ENCODE results near the gene NCK2. TPM values are rescaled to one million over a fixed set of nuclear protein-coding genes. Genes with fewer than 3 reads are reported as not detected.

Gene NCK2
- total and polyA plus RNA-seq, 4 donors, result 28.8 to 44.6 (median 40.9) TPM

DNA sequence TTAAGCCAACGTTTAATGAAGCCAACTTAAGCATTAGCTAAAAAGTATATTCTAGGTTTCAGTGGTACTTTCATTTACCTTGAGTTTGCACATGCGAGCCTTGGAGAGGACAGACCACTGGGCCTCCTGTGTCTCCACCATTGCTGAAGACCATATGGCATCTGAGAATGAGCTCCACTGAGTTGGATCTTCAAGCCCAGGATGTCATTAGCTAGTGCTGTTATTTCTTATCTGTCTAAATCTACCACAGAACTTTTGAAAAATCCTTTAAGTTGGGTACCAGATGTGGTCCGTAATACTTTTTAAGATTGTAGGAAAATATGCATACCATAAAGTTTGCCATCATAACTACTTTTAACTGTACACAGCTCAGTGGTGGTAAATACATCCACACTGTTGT, 161.8 kb downstream of the NCK2 start:
- no peak for DNase-seq
- H3K27ac ChIP-seq (ENCODE audit: low read depth in 1 of 2, low read length in 2 of 2), result no peak overlapping the region
- intact Hi-C loops (cut with DNase I), result loop anchor here in 1 of 2 donors (10.0 kb wide), 1 partner anchor 302 kb away; no protein-coding TSS in a partner anchor
- H3K36me3 ChIP-seq (ENCODE audit: control insufficient read depth in 1 of 2, insufficient read depth in 2 of 2, low read length in 1 of 2), result no peaks in the 10 kb centered on the region
- ATAC-seq (ENCODE audit: low FRiP score), result no peak
- H3K4me3 ChIP-seq (ENCODE audit: low read length in 2 of 2), result no peak overlapping the region
- no peaks in the 10 kb centered on the region for H3K9me3 ChIP-seq (ENCODE audit: control insufficient read depth, low read length)
- H3K27me3 ChIP-seq (ENCODE audit: control insufficient read depth in 1 of 2, insufficient read depth in 2 of 2, low read length in 1 of 2), result no peaks in the 10 kb centered on the region
- H3K4me1 ChIP-seq (ENCODE audit: control insufficient read depth in 1 of 2, insufficient read depth in 2 of 2, low read length in 2 of 2), result peaks cover 8 to 10% of the 10 kb centered on the region in 2 donors
- WGBS, 2 donors, result 76 to 78% methylated on average over 3 of the region's 3 CpGs

DNA sequence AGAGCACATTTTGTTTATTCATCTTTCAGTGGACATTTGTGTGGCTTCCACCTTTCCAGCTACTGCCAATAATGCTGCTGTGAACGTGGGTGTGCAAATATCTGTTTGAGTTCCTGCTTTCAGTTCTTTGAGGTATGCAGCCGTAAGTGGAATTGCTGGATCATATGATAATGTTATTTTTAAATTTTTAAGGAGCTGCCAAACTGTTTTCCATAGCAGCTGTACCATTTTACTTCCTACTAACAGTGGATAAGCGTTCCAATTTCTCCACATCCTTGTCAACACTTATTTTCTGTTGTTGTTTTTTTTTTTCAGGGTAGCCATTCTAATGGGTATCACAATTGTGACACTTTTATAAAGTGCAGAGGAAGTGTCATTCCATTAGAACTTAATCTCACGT, 162.5 kb downstream of the NCK2 start:
- intact Hi-C loops (cut with DNase I), result loop anchor here in 1 of 2 donors (10.0 kb wide), 1 partner anchor 302 kb away; no protein-coding TSS in a partner anchor
- Histone ChIP-seq H3K27ac (ENCODE audit: low read depth in 1 of 2, low read length in 2 of 2) (no peak overlapping the region), H3K4me3 (ENCODE audit: low read length in 2 of 2) (no peak overlapping the region), H3K36me3 (ENCODE audit: control insufficient read depth in 1 of 2, insufficient read depth in 2 of 2, low read length in 1 of 2) (no peaks in the 10 kb centered on the region), H3K9me3 (ENCODE audit: control insufficient read depth, low read length) (no peaks in the 10 kb centered on the region), H3K27me3 (ENCODE audit: control insufficient read depth in 1 of 2, insufficient read depth in 2 of 2, low read length in 1 of 2) (no peaks in the 10 kb centered on the region), H3K4me1 (ENCODE audit: control insufficient read depth in 1 of 2, insufficient read depth in 2 of 2, low read length in 2 of 2) (peaks cover 8 to 10% of the 10 kb centered on the region in 2 donors)
- 15% methylated on average over 4 of the region's 4 CpGs for WGBS, 2 donors
- DNase-seq (no peak), ATAC-seq (ENCODE audit: low FRiP score) (no peak)

DNA sequence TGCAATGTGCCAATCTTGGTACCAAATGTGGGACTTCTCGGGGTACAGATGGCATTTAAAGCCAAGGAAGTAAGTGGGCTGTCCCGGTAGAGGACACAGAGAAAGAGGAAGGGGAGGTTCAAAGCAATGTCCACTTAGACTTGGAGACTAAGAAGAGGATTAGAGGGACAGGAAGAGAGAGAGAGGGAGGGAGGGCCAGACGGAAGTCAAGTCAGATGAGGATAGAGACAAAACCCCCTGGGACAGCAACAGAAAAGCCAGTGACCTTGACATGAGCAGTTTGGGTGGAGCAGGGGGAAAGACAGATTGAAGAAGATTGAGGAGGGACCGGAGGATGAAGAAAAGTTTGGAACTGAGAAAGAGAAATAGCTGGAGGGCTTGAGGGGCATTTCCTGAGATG, 164.5 kb downstream of the NCK2 start:
- Histone ChIP-seq H3K9me3 (ENCODE audit: control insufficient read depth, low read length) (no peaks in the 10 kb centered on the region), H3K27me3 (ENCODE audit: control insufficient read depth in 1 of 2, insufficient read depth in 2 of 2, low read length in 1 of 2) (no peaks in the 10 kb centered on the region), H3K4me3 (ENCODE audit: low read length in 2 of 2) (no peak overlapping the region), H3K36me3 (ENCODE audit: control insufficient read depth in 1 of 2, insufficient read depth in 2 of 2, low read length in 1 of 2) (no peaks in the 10 kb centered on the region), H3K4me1 (ENCODE audit: control insufficient read depth in 1 of 2, insufficient read depth in 2 of 2, low read length in 2 of 2) (peaks cover 8 to 10% of the 10 kb centered on the region in 2 donors), H3K27ac (ENCODE audit: low read depth in 1 of 2, low read length in 2 of 2) (no peak overlapping the region)
- ATAC-seq (ENCODE audit: low FRiP score), result no peak
- intact Hi-C loops (cut with DNase I), result loop anchor here in 1 of 2 donors (10.0 kb wide), 1 partner anchor 304 kb away; no protein-coding TSS in a partner anchor
- DNase-seq, result no peak
- WGBS, 2 donors, result 85% methylated on average over 4 of the region's 4 CpGs

DNA sequence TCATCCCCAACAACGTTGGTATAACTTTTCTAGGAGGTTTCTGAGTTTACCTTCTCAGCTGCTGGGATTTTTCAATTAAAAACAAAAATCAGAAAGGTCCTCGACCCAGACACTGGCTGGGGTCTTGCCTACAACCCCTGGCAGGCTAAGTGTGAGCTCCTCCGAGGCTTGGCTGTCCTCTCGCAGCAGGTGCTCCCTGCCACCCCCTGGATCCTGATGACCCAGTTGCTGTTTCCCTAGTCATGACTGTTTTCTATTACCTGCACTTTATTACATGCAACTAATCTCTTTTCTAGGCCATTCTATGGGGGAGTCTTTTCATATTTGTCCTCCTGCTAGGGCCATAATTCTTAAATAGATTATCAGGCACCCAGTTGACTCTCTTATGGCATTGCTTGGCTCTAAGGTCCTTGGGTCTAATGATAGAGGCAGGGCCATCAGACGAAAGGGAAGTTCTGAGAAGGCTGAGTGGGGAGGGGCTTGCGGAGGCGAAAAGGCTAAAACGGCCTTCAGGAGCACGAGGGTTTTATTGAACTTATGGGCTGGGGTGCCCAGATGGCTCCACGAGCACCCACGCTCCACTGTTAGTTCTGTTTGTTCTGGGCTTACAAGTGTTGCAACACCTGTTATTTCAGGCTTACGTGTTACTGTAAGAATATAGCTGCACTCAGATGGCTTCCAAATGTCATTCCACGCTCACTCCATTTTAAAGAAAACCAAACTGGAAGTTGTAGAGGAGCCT, 166.0 kb downstream of the NCK2 start:
- DNase-seq, result no peak
- Histone ChIP-seq H3K27ac (ENCODE audit: low read depth in 1 of 2, low read length in 2 of 2) (no peak overlapping the region), H3K27me3 (ENCODE audit: control insufficient read depth in 1 of 2, insufficient read depth in 2 of 2, low read length in 1 of 2) (no peaks in the 10 kb centered on the region), H3K9me3 (ENCODE audit: control insufficient read depth, low read length) (peaks cover 2% of the 10 kb centered on the region), H3K36me3 (ENCODE audit: control insufficient read depth in 1 of 2, insufficient read depth in 2 of 2, low read length in 1 of 2) (no peaks in the 10 kb centered on the region), H3K4me3 (ENCODE audit: low read length in 2 of 2) (no peak overlapping the region), H3K4me1 (ENCODE audit: control insufficient read depth in 1 of 2, insufficient read depth in 2 of 2, low read length in 2 of 2) (peaks cover 3 to 4% of the 10 kb centered on the region in 2 donors)
- 92 to 94% methylated on average over 13 of the region's 13 CpGs for WGBS, 2 donors
- intact Hi-C loops (cut with DNase I), result no loop called here
- ATAC-seq (ENCODE audit: low FRiP score), result no peak

DNA sequence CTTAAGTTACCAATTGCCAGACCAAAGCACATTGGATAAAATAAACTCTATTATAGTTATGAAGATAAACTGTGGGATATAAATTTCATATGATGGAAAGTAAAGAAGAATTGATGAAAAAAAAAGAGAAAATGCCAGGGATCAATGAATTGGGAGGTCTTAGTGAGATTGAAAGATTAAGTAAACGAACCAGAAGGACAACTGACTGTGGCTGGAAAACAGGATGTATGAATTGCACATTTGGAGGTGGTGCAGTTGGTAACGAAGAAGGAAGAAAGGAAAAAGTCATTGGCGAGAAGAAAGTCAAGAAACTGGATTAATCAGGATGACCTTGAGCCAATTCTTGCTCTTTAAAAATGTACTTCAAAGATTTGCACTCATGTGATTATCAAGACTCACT, 166.7 kb downstream of the NCK2 start:
- Histone ChIP-seq H3K9me3 (ENCODE audit: control insufficient read depth, low read length) (peaks cover 2% of the 10 kb centered on the region), H3K4me1 (ENCODE audit: control insufficient read depth in 1 of 2, insufficient read depth in 2 of 2, low read length in 2 of 2) (peaks cover 0 to 1% of the 10 kb centered on the region in 2 donors), H3K36me3 (ENCODE audit: control insufficient read depth in 1 of 2, insufficient read depth in 2 of 2, low read length in 1 of 2) (no peaks in the 10 kb centered on the region), H3K27ac (ENCODE audit: low read depth in 1 of 2, low read length in 2 of 2) (no peak overlapping the region), H3K27me3 (ENCODE audit: control insufficient read depth in 1 of 2, insufficient read depth in 2 of 2, low read length in 1 of 2) (no peaks in the 10 kb centered on the region), H3K4me3 (ENCODE audit: low read length in 2 of 2) (no peak overlapping the region)
- intact Hi-C loops (cut with DNase I), result no loop called here
- WGBS, 2 donors, result 95 to 97% methylated on average over 3 of the region's 3 CpGs
- ATAC-seq (ENCODE audit: low FRiP score), result no peak
- DNase-seq, result no peak

DNA sequence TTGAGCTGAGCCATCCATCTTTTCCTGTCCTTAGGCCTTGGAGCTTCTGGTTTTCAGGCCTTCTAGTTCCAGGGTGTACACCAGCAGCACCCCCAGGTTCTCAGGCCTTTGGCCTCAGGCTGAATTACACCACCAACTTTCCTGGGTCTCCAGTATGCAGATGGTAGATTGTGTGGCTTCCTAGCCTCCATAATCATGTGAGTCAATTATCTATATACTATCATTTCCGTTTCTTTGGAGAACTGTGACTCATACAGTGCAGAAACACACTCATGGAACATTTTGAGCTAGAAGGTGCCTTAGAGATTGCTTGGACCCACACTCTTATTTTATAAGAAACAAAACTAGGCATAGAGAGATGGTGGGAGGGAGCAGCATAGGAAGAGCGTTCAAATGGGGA, 167.4 kb downstream of the NCK2 start:
- 85 to 93% methylated on average over 2 of the region's 2 CpGs for WGBS, 2 donors
- intact Hi-C loops (cut with DNase I), result no loop called here
- H3K9me3 ChIP-seq (ENCODE audit: control insufficient read depth, low read length), result peaks cover 2% of the 10 kb centered on the region
- H3K36me3 ChIP-seq (ENCODE audit: control insufficient read depth in 1 of 2, insufficient read depth in 2 of 2, low read length in 1 of 2), result no peaks in the 10 kb centered on the region
- ATAC-seq (ENCODE audit: low FRiP score) (no peak), DNase-seq (no peak)
- no peak overlapping the region for H3K27ac ChIP-seq (ENCODE audit: low read depth in 1 of 2, low read length in 2 of 2)
- no peak overlapping the region for H3K4me3 ChIP-seq (ENCODE audit: low read length in 2 of 2)
- no peaks in the 10 kb centered on the region for H3K27me3 ChIP-seq (ENCODE audit: control insufficient read depth in 1 of 2, insufficient read depth in 2 of 2, low read length in 1 of 2)
- H3K4me1 ChIP-seq (ENCODE audit: control insufficient read depth in 1 of 2, insufficient read depth in 2 of 2, low read length in 2 of 2), result peaks cover 0 to 1% of the 10 kb centered on the region in 2 donors

DNA sequence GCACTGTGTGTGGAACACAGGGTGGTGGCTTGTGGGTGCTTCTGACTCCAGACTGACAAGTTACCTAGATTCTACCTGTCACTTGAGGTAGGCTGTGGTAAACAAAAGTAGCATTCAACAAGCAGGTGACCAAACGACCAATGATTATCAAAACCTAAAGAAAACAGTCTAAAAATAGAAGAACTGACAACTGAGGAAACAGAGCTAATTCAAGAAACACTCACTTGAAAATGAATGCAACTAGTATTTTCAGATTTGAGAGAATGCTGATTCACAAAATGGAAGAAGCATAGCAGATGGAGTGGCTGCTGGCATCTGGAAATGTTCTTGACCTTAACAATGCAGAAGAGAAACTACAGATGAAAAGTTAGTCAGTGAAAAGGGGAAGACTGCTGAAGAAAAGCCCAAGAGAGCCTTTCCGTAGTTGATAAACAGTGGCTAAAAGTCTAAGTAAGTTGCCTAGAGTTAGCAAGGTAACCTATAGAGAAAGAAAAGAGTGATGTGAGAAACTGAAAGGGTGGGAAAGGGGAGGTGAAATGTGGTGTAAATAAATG, 170.4 kb downstream of the NCK2 start:
- no peak overlapping the region for H3K4me3 ChIP-seq (ENCODE audit: low read length in 2 of 2)
- no peaks in the 10 kb centered on the region for H3K36me3 ChIP-seq (ENCODE audit: control insufficient read depth in 1 of 2, insufficient read depth in 2 of 2, low read length in 1 of 2)
- ATAC-seq (ENCODE audit: low FRiP score) (no peak), DNase-seq (peak in 1 of 2 donors; percentile 24)
- H3K27ac ChIP-seq (ENCODE audit: low read depth in 1 of 2, low read length in 2 of 2), result no peak overlapping the region
- H3K27me3 ChIP-seq (ENCODE audit: control insufficient read depth in 1 of 2, insufficient read depth in 2 of 2, low read length in 1 of 2), result no peaks in the 10 kb centered on the region
- intact Hi-C loops (cut with DNase I), result loop anchor here in 1 of 2 donors (5.0 kb wide), 1 partner anchor 177 kb away; no protein-coding TSS in a partner anchor
- 82 to 84% methylated on average over 2 of the region's 2 CpGs for WGBS, 2 donors
- peaks cover 2% of the 10 kb centered on the region for H3K9me3 ChIP-seq (ENCODE audit: control insufficient read depth, low read length)
- no peaks in the 10 kb centered on the region for H3K4me1 ChIP-seq (ENCODE audit: control insufficient read depth in 1 of 2, insufficient read depth in 2 of 2, low read length in 2 of 2)

DNA sequence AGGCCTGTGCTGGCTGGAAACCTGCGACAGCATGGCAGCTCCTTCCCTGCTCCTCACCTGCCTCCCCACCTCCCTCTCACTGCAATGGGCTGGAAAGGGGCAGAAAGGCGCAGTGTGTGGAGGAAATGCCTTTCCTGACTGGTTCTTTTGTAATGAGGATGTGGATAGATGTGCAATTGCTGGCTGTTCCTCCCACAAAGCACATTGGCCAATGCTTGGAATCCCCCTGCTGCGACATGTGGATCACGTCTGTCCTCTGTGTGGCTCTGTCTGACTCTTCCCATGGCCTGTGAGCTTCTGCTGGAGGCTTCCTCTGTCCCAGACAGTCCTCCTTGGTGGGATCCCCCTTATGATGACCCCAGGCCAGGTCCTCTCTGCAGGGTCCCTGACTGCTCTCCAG, 172.5 kb downstream of the NCK2 start:
- no peak for ATAC-seq (ENCODE audit: low FRiP score)
- H3K4me3 ChIP-seq (ENCODE audit: low read length in 2 of 2), result no peak overlapping the region
- H3K27me3 ChIP-seq (ENCODE audit: control insufficient read depth in 1 of 2, insufficient read depth in 2 of 2, low read length in 1 of 2), result no peaks in the 10 kb centered on the region
- intact Hi-C loops (cut with DNase I), result loop anchor here in 1 of 2 donors (5.0 kb wide), 1 partner anchor 175 kb away; no protein-coding TSS in a partner anchor
- H3K36me3 ChIP-seq (ENCODE audit: control insufficient read depth in 1 of 2, insufficient read depth in 2 of 2, low read length in 1 of 2), result no peaks in the 10 kb centered on the region
- 93 to 95% methylated on average over 4 of the region's 4 CpGs for WGBS, 2 donors
- H3K9me3 ChIP-seq (ENCODE audit: control insufficient read depth, low read length), result peaks cover 2% of the 10 kb centered on the region
- H3K27ac ChIP-seq (ENCODE audit: low read depth in 1 of 2, low read length in 2 of 2), result no peak overlapping the region
- no peaks in the 10 kb centered on the region for H3K4me1 ChIP-seq (ENCODE audit: control insufficient read depth in 1 of 2, insufficient read depth in 2 of 2, low read length in 2 of 2)
- no peak for DNase-seq

DNA sequence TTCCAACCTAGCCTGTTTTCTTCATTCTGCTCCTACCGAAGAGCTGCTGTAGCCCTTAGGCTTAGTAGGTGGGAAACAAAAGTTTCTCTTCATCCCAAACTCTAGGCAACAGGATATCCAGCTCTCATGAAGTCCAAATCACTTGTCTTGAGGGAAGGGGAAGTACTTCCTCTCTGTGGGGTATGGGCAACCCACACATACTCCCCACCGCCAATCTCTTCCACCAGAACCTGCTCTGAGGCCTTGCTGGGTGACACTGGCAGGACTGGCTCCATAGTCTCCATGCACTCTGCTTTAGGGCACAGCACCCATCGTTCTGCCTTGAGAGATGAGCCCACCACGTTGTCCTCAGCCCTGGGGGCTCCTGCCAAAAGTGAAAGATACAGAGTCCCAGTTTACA, 173.0 kb downstream of the NCK2 start:
- DNase-seq (no peak), ATAC-seq (ENCODE audit: low FRiP score) (no peak)
- Histone ChIP-seq H3K4me1 (ENCODE audit: control insufficient read depth in 1 of 2, insufficient read depth in 2 of 2, low read length in 2 of 2) (no peaks in the 10 kb centered on the region), H3K36me3 (ENCODE audit: control insufficient read depth in 1 of 2, insufficient read depth in 2 of 2, low read length in 1 of 2) (no peaks in the 10 kb centered on the region), H3K27ac (ENCODE audit: low read depth in 1 of 2, low read length in 2 of 2) (no peak overlapping the region), H3K27me3 (ENCODE audit: control insufficient read depth in 1 of 2, insufficient read depth in 2 of 2, low read length in 1 of 2) (no peaks in the 10 kb centered on the region), H3K4me3 (ENCODE audit: low read length in 2 of 2) (no peak overlapping the region), H3K9me3 (ENCODE audit: control insufficient read depth, low read length) (peaks cover 2% of the 10 kb centered on the region)
- 91 to 99% methylated on average over 4 of the region's 4 CpGs for WGBS, 2 donors
- intact Hi-C loops (cut with DNase I), result loop anchor here in 1 of 2 donors (5.0 kb wide), 1 partner anchor 175 kb away; no protein-coding TSS in a partner anchor
